DND-41 (cell line): ENCODE results near the gene TMEM89.

Experiments
- CTCF ChIP-seq: IDR thresholded peaks from 2 replicates; pipeline ENCODE4 v1.5.1; 2012; ENCODE audit warnings: borderline replicate concordance, low read length, moderate library complexity, mild to moderate bottlenecking; ENCODE audit not compliant: poor library complexity, severe bottlenecking; ENCODE audit errors: extremely low read depth
- EZH2 ChIP-seq: IDR thresholded peaks from 3 replicates; pipeline ENCODE4 v1.6.1; 2012; ENCODE audit warnings: borderline replicate concordance, low read depth, mild to moderate bottlenecking, moderate library complexity, low read length, inconsistent platforms; ENCODE audit not compliant: severe bottlenecking

GRCh38 chr3:48581621-48582481, 39.7 kb downstream of the TMEM89 start:
- TF ChIP-seq CTCF (no peak), EZH2 (no peak)
